Upper lobe of right lung (tissue), 1 donor: ENCODE measurements around the gene CD83. TPM values are rescaled to one million over a fixed set of nuclear protein-coding genes. Genes with fewer than 3 reads are reported as not detected.
A peak's percentile ranks its signal among the peaks of the same experiment; 100 is the strongest.

ENCODE experiments used
- ATAC-seq: fragments of 200-7000 bp; cut with Tn5 transposase; one replicate; pipeline ENCODE4 v1.9.1; 2020; ENCODE audit warnings: mild to moderate bottlenecking, moderate library complexity
- DNase-seq: peaks from one replicate; pipeline ENCODE4 v3.0.0-alpha.2; 2020
- H3K27ac ChIP-seq: fragments of 200-600 bp; one replicate; pipeline ENCODE4 v1.8.0; 2022
- H3K27me3 ChIP-seq: fragments of 200-600 bp; one replicate; pipeline ENCODE4 v1.8.0; 2022; ENCODE audit warnings: mild to moderate bottlenecking
- H3K36me3 ChIP-seq: fragments of 200-600 bp; one replicate; pipeline ENCODE4 v1.8.0; 2022
- H3K4me1 ChIP-seq: fragments of 200-600 bp; one replicate; pipeline ENCODE4 v1.8.0; 2022
- H3K4me3 ChIP-seq: fragments of 200-600 bp; one replicate; pipeline ENCODE4 v1.8.0; 2022; ENCODE audit warnings: mild to moderate bottlenecking
- H3K9me3 ChIP-seq: fragments of 200-600 bp; one replicate; pipeline ENCODE4 v1.8.0; 2022
- intact Hi-C: fragments of 100-400 bp; cut with DNase I; formaldehyde crosslinking; loops from one replicate; pipeline ENCODE4 v1.11.0; 2022
- total RNA-seq: library from RNA; stranded (reverse); fragmentation: NEBNext Ultra II Directional; extraction: Animal tissue kit (Norgen Biotek cat#: 25700); gene quantifications from one replicate; pipeline ENCODE4 v1.2.1, GENCODE V29; 2021
- TF ChIP-seq, protein P1 (sequence below): fragments of 200-600 bp; IDR thresholded peaks from one replicate; pipeline ENCODE4 v1.8.0; 2022; ENCODE audit warnings: antibody characterized with exemption
- donor health status: DM: no; HTN: yes; CAD: no; lungs with severe emphysema.

CD83 gene
- total RNA-seq, 1 donor from 2014 or later = 26.0 TPM

GRCh38 chr6:14074476-14075094 is 43.0 kb upstream of the CD83 start:
- H3K4me1 ChIP-seq = no peaks in the 10 kb centered on the region
- H3K4me3 ChIP-seq = peak overlapping the region; percentile 50
- no peaks in the 10 kb centered on the region for H3K9me3 ChIP-seq
- intact Hi-C loops = no loop called here
- no peak for DNase-seq
- no peak for ATAC-seq
- H3K27me3 ChIP-seq = no peaks in the 10 kb centered on the region
- TF ChIP-seq, protein P1, sequence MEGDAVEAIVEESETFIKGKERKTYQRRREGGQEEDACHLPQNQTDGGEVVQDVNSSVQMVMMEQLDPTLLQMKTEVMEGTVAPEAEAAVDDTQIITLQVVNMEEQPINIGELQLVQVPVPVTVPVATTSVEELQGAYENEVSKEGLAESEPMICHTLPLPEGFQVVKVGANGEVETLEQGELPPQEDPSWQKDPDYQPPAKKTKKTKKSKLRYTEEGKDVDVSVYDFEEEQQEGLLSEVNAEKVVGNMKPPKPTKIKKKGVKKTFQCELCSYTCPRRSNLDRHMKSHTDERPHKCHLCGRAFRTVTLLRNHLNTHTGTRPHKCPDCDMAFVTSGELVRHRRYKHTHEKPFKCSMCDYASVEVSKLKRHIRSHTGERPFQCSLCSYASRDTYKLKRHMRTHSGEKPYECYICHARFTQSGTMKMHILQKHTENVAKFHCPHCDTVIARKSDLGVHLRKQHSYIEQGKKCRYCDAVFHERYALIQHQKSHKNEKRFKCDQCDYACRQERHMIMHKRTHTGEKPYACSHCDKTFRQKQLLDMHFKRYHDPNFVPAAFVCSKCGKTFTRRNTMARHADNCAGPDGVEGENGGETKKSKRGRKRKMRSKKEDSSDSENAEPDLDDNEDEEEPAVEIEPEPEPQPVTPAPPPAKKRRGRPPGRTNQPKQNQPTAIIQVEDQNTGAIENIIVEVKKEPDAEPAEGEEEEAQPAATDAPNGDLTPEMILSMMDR = no peak
- peak overlapping the region; percentile 55 for H3K27ac ChIP-seq
- H3K36me3 ChIP-seq = no peaks in the 10 kb centered on the region

DNA sequence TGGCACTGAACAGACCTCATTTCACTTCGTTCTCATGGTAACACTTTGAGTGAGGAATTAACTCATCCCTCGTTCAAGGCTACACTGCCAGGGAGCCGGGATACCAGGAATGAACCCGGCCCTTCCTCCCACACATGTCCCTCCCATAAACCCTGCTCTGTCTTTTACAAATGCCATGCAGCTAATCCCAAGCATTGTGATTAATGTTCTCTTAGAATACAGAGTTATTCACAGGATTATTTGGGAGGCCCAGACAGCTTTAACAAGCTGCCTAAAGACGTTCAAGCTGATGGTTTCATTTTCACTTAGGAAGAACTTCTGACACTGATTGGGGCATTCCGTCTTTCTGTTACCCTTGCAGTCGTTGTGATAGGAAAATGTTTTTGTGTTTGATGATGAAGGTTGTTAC is 42.5 kb upstream of the CD83 start:
- Histone ChIP-seq H3K27ac (peak overlapping the region; percentile 55), H3K27me3 (no peaks in the 10 kb centered on the region), H3K4me3 (peak overlapping the region; percentile 50), H3K9me3 (no peaks in the 10 kb centered on the region), H3K4me1 (no peaks in the 10 kb centered on the region), H3K36me3 (no peaks in the 10 kb centered on the region)
- ATAC-seq (peak; percentile 72), DNase-seq (no peak)
- intact Hi-C loops = no loop called here
- TF ChIP-seq, protein P1 = no peak

DNA sequence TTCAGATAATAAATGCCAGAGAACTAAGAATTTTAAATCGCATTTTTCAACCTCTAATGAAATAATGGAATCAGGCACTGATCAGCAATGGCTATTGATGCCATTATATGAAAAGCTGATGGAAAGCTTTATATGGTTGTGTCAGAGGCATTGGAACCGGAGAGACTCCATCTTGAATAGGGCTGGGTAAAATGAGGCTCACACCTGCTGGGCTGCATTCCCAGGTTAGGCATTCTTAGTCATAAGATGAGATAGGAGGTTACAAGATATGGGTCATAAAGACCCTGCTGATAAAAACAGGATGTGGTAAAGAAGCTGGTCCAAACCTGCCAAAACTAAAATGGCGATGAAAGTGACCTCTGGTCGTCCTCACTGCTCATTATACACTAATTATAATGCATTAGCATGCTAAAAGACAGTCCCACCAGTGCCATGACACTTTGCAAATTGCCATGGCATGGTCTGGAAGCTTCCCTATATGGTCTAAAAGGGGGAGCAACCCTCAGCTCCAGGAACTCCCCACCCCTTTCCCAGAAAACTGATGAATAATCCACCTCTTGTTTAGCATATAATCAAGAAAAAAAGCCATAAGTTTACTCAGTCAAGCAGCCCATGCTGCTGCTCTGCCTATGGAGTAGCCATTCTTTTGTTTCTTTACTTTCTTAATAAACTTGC is 40.2 kb upstream of the CD83 start:
- intact Hi-C loops = no loop called here
- DNase-seq = no peak
- TF ChIP-seq, protein P1 = no peak
- no peaks in the 10 kb centered on the region for H3K9me3 ChIP-seq
- no peak overlapping the region for H3K4me3 ChIP-seq
- H3K36me3 ChIP-seq = no peaks in the 10 kb centered on the region
- no peaks in the 10 kb centered on the region for H3K4me1 ChIP-seq
- H3K27me3 ChIP-seq = no peaks in the 10 kb centered on the region
- no peak for ATAC-seq
- no peak overlapping the region for H3K27ac ChIP-seq

GRCh38 chr6:14079433-14079832 is 38.1 kb upstream of the CD83 start:
- H3K36me3 ChIP-seq = no peaks in the 10 kb centered on the region
- ATAC-seq = no peak
- intact Hi-C loops = no loop called here
- TF ChIP-seq, protein P1 = no peak
- H3K27me3 ChIP-seq = no peaks in the 10 kb centered on the region
- no peak overlapping the region for H3K4me3 ChIP-seq
- DNase-seq = no peak
- no peaks in the 10 kb centered on the region for H3K4me1 ChIP-seq
- no peak overlapping the region for H3K27ac ChIP-seq
- H3K9me3 ChIP-seq = no peaks in the 10 kb centered on the region

DNA sequence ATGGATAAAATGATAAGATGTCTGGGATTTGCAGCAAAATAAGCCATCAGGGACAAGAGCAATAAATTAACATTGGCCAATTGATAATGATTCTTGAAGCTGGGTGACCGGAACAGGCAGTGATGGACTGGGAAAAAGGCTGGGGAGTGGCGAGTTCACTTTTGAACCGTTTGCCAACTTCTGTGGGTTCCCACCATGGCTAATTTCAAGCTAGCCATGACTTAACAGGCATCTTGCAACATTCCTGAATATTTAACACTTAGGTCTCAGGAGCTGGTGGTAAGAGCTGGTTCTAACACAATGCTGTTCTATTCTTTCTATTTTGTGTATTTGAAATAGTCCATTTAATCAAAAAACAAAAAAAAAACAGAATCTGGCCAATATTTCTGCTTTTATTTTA is 37.6 kb upstream of the CD83 start:
- no peak for ATAC-seq
- TF ChIP-seq, protein P1 = no peak
- Histone ChIP-seq H3K27ac (no peak overlapping the region), H3K27me3 (no peaks in the 10 kb centered on the region), H3K4me3 (no peak overlapping the region), H3K9me3 (no peaks in the 10 kb centered on the region), H3K4me1 (no peaks in the 10 kb centered on the region), H3K36me3 (no peaks in the 10 kb centered on the region)
- DNase-seq = no peak
- intact Hi-C loops = no loop called here
